ENCODE data around the gene ROR2.

Gene ROR2

DNA sequence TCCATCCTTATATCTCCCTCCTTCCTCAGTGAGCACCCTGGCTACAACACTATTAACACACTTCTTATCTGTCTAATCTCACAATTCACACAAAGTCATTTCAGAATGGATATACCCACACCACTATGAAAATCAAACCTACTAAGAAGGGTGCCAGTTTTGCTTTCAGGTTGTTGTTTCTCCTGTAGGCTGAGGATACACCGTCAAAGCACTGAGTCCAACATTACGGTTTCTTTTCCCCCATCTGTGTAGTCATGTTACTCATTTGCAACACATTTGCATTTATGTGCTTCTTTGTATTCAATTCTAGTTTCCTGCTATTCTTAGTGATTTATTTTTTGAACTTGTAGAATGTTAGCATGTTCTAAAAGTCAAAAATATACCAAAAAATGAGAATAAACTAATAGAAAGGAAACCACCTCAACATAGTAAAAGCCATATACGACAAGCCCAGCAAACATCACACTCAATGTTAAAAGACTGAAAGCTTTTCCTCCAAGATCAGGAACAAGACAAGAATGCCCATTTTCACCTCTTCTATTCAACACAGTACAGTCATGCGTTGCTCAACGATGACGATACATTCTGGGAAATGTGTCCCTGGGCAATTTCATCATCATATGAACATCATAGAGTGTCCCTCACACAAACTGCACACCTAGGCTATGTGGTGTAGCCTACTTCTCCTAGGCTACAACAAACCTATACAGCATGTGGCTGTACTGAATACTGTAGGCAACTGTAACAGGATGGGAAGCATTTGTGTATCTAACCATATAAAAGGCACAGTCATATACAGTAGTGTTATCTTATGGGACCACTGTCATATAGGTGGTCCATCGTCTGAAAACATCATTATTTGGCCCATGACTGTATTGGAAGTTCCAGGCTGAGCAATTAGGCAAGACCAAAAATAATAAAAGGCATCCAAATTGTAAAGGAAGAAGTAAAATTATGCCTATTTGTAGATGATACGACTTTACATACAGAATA lies 6.3 kb downstream of the ROR2 start:
- TF ChIP-seq, protein P1, sequence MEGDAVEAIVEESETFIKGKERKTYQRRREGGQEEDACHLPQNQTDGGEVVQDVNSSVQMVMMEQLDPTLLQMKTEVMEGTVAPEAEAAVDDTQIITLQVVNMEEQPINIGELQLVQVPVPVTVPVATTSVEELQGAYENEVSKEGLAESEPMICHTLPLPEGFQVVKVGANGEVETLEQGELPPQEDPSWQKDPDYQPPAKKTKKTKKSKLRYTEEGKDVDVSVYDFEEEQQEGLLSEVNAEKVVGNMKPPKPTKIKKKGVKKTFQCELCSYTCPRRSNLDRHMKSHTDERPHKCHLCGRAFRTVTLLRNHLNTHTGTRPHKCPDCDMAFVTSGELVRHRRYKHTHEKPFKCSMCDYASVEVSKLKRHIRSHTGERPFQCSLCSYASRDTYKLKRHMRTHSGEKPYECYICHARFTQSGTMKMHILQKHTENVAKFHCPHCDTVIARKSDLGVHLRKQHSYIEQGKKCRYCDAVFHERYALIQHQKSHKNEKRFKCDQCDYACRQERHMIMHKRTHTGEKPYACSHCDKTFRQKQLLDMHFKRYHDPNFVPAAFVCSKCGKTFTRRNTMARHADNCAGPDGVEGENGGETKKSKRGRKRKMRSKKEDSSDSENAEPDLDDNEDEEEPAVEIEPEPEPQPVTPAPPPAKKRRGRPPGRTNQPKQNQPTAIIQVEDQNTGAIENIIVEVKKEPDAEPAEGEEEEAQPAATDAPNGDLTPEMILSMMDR (conservative IDR thresholded peaks at IDR 0.05; ENCODE audit: low read length), result no peak
- TF ChIP-seq EZH2phosphoT487 (IDR thresholded peaks at IDR 0.05; ENCODE audit: borderline replicate concordance), result no peak
- Histone ChIP-seq H3K27me3 (ENCODE audit: insufficient read depth, low read length, poor library complexity, severe bottlenecking) (no peaks in the 10 kb centered on the region), H3K9me2 (replicated peaks; ENCODE audit: low read depth, low read length) (no peaks in the 10 kb centered on the region), H3K9ac (ENCODE audit: low read depth, low read length, poor library complexity, severe bottlenecking) (no peak overlapping the region), H3K4me1 (ENCODE audit: insufficient read depth, low read length, poor library complexity, severe bottlenecking) (no peaks in the 10 kb centered on the region), H3F3A (ENCODE audit: low read depth) (no peaks in the 10 kb centered on the region), H3K9me3 (ENCODE audit: insufficient read depth, low read depth, low read length) (no peaks in the 10 kb centered on the region), H3K4me2 (ENCODE audit: low read depth, low read length, poor library complexity, severe bottlenecking) (no peak overlapping the region), H2AFZ (ENCODE audit: low read length) (no peak overlapping the region), H3K79me2 (ENCODE audit: insufficient read depth, low read length) (no peaks in the 10 kb centered on the region), H4K20me1 (ENCODE audit: insufficient read depth, low read length, poor library complexity, severe bottlenecking) (no peaks in the 10 kb centered on the region), H3K36me3 (ENCODE audit: insufficient read depth, low read length) (no peaks in the 10 kb centered on the region), H3K4me3 (ENCODE audit: low read length, poor library complexity, severe bottlenecking) (no peak overlapping the region)

GRCh38 chr9:91942201-91942600 lies 7.8 kb downstream of the ROR2 start:
- Histone ChIP-seq H3K9ac (ENCODE audit: low read depth, low read length, poor library complexity, severe bottlenecking) (no peak overlapping the region), H3K36me3 (ENCODE audit: insufficient read depth, low read length) (no peaks in the 10 kb centered on the region)

DNA sequence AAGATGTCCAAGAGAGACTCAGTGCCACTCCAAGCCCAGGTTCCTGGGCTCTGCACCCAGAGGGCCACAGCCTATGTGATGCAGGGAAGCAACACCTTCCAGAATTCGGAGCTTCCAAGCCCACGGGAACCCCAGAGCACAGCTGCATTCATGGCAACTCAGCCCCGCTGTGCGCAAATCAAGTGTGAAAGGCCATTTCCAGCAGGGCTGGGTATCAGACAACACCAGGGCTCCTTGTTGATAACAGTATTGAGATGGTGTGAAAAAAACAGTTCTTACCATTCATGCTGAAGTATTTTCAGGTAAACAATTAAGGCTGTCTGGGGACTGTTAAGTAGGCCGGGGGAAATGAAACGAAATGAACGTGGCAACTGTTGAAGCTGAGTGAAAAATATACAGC lies 10.1 kb downstream of the ROR2 start:
- Histone ChIP-seq H3K9ac (ENCODE audit: low read depth, low read length, poor library complexity, severe bottlenecking) (no peak overlapping the region), H3K9me3 (ENCODE audit: insufficient read depth, low read depth, low read length) (no peaks in the 10 kb centered on the region)

More at GRCh38 chr9:91942201-91942600, 7.8 kb downstream of the ROR2 start:
- Histone ChIP-seq H3F3A (ENCODE audit: low read depth) (no peaks in the 10 kb centered on the region), H3K4me1 (ENCODE audit: insufficient read depth, low read length, poor library complexity, severe bottlenecking) (no peaks in the 10 kb centered on the region), H3K27me3 (ENCODE audit: insufficient read depth, low read length, poor library complexity, severe bottlenecking) (no peaks in the 10 kb centered on the region), H3K4me2 (ENCODE audit: low read depth, low read length, poor library complexity, severe bottlenecking) (no peak overlapping the region), H3K79me2 (ENCODE audit: insufficient read depth, low read length) (no peaks in the 10 kb centered on the region), H3K9me3 (ENCODE audit: insufficient read depth, low read depth, low read length) (no peaks in the 10 kb centered on the region), H3K9me2 (replicated peaks; ENCODE audit: low read depth, low read length) (no peaks in the 10 kb centered on the region), H4K20me1 (ENCODE audit: insufficient read depth, low read length, poor library complexity, severe bottlenecking) (no peaks in the 10 kb centered on the region), H3K4me3 (ENCODE audit: low read length, poor library complexity, severe bottlenecking) (no peak overlapping the region), H2AFZ (ENCODE audit: low read length) (no peak overlapping the region)
- TF ChIP-seq EZH2phosphoT487 (IDR thresholded peaks at IDR 0.05; ENCODE audit: borderline replicate concordance), result no peak
- TF ChIP-seq, protein P1 (conservative IDR thresholded peaks at IDR 0.05; ENCODE audit: low read length), result no peak

More for the DNA sequence above, 10.1 kb downstream of the ROR2 start:
- no peaks in the 10 kb centered on the region for H3K36me3 ChIP-seq (ENCODE audit: insufficient read depth, low read length)
- no peak overlapping the region for H2AFZ ChIP-seq (ENCODE audit: low read length)
- H3K4me2 ChIP-seq (ENCODE audit: low read depth, low read length, poor library complexity, severe bottlenecking), result no peak overlapping the region
- H3K4me3 ChIP-seq (ENCODE audit: low read length, poor library complexity, severe bottlenecking), result no peak overlapping the region
- no peaks in the 10 kb centered on the region for H3K27me3 ChIP-seq (ENCODE audit: insufficient read depth, low read length, poor library complexity, severe bottlenecking)
- TF ChIP-seq, protein P1 (conservative IDR thresholded peaks at IDR 0.05; ENCODE audit: low read length), result no peak
- TF ChIP-seq EZH2phosphoT487 (IDR thresholded peaks at IDR 0.05; ENCODE audit: borderline replicate concordance), result no peak
- no peaks in the 10 kb centered on the region for H3K4me1 ChIP-seq (ENCODE audit: insufficient read depth, low read length, poor library complexity, severe bottlenecking)
- H3K9me2 ChIP-seq (replicated peaks; ENCODE audit: low read depth, low read length), result no peaks in the 10 kb centered on the region
- H3F3A ChIP-seq (ENCODE audit: low read depth), result no peaks in the 10 kb centered on the region
- H4K20me1 ChIP-seq (ENCODE audit: insufficient read depth, low read length, poor library complexity, severe bottlenecking), result no peaks in the 10 kb centered on the region
- no peaks in the 10 kb centered on the region for H3K79me2 ChIP-seq (ENCODE audit: insufficient read depth, low read length)
